ENCODE data around the gene FRMD5.

GRCh38 chr15:43953402-43953801, 241.7 kb downstream of the FRMD5 start:
- TF ChIP-seq CTCF (conservative IDR thresholded peaks at IDR 0.05) (no peak), EZH2 (IDR thresholded peaks at IDR 0.05; ENCODE audit: low read depth) (no peak)
